HG03175 (cell line): ENCODE measurements around the gene CTNNA3.

Experiments
- ATAC-seq: cut with Tn5 transposase; IDR thresholded peaks from one replicate; pipeline ENCODE4 v1.9.1; 2021; ENCODE audit warnings: mild to moderate bottlenecking, moderate library complexity; ENCODE audit not compliant: unreplicated experiment

Gene CTNNA3

DNA sequence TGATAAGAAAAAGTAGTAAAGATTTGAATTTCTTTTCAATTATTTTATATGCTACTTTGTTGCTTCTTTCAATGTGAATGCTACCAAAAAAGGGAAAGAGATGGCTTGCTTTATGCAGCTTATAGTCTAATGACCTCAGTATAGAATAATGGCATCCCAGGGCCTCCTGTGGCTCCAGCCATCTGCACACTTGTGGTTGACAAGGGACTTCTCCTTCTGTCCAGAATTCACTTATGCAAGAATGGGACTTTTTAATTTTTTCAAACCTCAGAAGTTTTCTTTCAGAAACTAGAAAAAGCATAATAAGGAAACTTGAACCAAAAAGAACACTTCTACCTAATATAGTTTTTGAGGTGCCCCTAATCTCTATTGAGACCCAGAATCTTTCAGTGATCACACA, 310.9 kb downstream of the CTNNA3 start:
- ATAC-seq: no peak

DNA sequence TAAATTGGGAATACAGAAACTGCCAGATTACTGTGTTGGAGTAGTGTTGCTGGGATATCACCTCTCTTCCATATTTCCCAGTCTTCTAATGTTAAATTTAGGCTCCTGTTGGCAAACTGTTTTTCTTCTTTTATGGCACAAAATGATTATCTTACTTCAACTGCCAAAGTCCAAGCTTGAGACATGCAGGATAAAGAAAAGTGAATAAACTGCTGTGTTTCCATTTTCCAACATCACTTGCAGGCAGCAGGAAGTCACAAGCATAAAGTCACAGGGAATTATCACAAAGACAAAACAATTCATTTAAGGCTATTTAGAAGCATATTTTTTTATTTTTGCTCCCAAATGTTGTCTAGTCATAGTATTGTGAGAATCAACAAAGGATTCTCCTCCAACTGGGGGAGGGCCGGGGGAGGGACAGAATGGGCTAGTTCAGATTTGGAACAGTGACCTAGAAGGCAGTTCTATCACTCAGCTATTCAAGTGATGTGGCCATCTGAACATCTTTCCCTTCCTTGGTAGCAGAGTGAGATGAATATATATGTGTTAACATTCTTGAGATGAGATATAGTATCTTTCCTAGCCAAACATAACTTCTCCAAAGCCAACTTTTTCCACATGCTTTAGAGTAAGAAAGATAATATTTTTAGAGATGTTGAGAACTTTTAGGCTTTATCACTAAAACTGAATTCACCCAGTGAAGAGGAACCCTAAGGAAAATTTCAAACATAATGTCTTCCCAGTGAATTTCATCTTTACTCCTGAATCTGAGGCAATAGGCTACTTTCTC, 364.7 kb downstream of the CTNNA3 start:
- no peak for ATAC-seq

DNA sequence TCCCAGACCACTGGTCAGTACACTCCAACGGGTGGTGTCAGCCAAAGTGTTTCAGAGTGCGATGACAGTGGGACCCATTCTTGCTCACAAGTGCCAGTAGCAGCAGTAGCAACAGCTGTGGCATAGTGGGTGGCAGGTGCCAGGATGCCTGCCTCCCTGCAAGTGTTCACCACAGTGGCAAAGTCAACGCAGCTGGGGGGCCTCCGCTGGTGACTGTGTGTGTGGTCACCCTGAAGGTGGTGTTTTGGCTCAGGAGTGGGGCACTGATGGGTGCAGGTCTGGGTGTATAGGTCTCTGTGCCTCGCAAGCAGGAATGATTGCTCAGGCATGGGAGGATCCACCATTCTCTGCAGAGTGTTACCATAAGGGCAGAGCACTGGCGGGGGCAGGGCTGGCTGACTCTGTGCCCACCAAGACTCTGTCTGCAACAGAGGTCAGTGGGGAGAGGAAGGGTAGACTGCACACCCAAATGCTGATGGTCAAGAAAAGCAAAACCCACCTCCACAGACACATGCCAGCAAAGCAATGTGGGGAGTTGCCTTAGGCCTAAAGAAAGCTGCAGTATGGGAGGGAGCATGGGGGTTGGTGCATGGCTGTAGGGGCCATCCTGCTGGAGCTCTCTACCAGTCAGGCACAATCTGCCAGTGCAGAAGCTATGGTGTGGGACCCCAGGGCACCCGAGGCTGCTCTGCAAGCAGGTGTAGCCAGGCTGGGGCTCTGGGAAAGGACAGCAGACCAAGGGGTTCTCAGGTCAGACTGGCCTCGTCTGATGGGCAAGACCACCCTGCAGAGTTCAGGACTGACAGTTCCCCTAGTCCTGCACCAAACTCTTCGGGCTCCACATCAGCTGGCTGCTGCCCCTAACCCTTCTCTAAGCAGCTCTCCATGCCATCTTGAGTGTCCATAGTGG, 368.1 kb downstream of the CTNNA3 start:
- no peak for ATAC-seq

DNA sequence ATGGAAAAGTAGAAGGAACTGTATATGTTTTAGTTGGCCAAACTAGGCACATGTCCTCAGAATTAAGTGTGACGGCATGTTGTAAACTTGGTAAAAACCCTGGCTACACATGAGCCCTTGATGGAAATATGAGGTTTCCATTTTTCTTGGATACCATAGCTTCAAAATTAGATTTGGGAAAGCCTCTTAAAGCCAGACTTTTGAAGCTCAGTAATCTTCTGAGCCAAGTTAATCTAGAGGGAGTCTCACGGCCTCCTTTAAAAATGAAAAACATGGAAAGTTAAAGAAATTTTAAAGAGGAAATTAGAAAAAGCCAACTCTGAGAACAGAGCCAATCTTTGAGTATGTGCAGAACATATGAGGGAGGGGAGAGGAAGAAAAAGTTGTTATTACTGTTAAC, 376.0 kb downstream of the CTNNA3 start:
- no peak for ATAC-seq

DNA sequence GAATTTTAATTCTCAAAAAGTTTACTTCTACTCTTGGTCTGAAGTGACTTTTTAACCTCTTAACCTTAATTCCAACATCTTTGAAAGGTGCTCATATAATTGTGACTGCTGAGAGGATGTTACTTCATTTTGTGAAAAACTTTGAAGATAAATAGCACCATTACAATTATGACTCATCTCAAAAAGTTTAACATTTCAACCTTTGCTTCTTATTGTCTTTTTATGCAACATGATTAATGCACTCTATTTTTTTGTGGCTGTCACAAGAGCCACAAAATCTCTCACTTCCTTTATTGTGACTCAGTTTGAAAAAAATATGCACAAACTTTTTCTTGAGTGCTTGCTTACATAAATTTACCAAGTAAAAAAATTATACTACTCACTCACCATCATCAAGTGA, 387.1 kb downstream of the CTNNA3 start:
- no peak for ATAC-seq

DNA sequence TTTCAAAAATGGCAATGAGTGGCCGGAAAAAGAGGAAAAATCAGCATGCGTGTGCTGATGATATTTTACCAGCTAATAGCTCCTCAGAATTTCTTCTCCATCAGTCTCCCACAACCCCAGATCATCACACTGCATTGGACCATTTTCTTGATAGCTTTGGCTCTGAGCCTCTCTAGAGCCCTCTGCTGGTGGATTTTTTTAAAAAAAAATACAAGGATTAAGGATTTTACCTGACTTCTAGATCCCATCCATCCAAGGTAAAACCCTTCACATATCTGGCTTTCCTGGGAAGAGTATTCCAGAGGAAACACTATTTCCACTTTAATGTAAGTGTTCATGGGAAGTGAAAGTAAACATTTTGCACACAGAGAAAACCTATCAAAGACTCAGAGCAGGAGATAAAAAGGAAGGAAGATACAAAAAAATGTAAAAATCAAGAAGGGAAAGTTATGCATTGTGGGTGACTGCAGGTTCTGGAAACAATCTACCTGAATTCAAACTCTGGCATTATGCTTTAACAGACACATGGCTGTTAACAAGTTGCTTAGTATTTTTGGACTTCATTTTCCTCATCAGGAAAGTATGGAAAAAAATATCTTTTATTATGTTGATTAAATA, 389.3 kb downstream of the CTNNA3 start:
- no peak for ATAC-seq

DNA sequence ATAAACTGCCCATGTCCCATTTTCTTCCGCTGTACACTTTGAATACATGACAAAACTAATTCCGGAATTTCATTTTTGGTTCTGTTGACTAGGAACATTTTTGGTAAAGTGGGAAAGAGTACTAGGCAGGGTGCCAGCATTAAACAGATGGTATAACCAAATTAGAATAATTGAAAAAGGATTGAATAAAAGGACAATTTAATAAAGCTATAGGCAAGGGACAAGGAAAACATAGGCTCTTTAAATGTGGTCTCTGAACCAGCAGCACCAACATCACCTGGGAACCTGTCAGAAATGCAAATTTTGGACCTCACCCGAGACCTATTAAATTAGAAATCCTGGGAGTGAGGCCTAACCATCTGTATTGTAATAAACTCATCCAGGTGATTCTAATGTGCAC, 393.3 kb downstream of the CTNNA3 start:
- no peak for ATAC-seq

DNA sequence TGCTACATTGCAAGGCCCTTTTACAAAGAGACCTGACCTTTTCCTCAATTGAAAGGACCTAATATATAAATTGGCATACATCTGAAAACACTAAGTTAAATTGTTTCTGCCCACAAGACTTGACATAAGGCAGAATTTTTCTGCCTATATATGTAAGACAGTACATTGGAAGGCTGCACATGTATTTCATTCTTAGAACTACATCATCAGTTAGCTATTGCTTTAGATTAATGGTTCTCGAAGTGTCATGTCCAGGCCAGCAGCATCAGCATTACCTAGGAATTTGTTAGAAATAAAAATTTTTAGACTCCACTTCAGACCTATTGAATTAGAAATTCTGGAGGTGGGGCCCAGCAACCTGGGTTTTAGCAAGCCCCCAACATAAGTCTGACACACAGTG, 396.2 kb downstream of the CTNNA3 start:
- ATAC-seq: no peak

DNA sequence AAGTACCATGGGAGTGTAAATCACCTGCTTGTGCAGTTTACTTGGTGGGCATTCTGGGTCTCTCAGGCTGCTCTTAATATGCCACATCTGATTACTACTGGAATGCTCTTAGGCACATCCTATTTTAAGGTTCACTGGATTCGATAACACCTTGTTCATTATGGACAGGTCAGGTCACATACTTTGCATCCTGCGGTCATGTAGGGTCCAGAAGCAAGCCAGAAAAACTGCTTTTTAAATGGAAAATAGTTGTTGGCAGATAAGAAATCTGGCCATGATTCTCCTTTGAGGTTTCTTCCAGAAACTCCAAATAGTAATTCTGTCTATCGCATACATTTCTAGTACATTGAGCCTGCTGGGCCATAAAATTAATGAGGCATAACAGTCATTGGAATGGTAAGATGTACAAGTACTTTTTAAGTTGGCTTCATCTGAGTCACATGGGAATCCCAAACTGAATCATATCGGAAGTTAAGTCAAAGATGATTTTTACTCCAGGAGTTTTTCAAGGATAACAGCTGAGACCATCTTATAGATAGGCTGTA, 398.3 kb downstream of the CTNNA3 start:
- no peak for ATAC-seq

DNA sequence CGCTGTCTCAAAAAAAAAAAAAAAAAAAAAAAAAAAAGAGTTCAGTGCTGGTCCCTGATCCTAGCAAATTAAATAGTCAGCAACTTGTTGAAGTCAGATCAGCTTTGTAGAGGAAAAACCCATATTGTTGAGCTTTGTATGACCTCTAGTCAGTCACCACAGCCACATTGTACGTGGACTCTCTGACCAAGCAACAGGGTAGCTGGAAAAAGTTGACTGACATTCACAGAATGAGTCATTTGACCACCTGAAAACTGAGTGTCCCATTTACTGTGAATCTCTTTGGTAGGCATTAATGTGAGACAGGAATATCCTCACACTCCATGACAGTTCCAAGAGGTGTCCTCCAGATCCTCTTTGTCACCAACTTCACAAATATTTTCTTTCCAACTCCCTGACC, 399.1 kb downstream of the CTNNA3 start:
- no peak for ATAC-seq

DNA sequence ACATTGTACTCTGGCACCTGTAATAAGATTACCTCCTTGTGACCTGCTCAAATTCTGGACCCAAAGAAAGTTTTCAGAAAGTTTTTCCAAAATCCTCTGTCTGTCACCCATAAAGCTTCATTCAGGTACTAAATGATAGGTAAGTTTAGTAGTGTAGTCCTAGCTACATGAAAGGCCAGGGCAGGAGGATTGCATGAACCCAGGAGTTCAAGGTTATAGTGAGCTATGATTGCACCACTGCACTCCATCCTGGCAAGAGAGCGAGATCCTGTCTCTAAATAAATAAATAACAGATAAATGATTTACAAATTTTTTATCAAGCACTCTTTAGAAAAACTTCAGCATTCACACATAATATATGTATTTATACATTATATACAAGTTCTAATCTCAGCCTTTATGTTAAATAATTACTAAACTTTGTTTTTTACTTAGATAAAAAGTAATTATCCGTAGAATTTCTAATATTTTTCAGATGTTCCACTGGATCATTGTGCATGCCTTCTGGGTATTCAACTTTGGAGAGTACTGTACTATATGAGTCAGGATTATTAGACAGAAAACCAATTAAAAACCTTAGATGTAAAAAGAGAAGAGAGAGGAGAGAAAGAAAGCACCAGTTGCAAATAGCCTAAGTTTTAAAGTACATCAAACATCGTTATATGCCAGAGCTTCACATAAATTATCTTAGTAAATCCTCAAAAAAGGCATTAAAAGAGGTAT, 407.1 kb downstream of the CTNNA3 start:
- no peak for ATAC-seq

DNA sequence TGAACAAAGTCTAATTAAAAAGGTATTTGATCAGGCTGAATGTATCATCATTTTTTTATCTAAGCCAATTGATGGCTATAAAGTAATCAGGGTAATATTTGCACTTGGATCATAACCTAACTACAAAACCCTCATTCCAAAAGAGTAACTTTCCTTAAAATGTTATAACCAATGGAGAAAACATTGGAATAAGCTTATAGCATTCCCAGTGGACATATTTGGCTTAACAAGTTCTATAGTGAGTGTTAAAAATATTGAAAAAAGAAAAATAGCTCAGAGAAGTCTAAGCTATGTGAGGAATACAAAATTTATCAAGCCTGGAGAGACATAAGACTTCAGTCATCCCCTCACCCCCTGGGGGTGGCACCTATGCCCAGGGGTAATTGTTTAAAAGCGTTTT, 411.4 kb downstream of the CTNNA3 start:
- ATAC-seq: no peak

DNA sequence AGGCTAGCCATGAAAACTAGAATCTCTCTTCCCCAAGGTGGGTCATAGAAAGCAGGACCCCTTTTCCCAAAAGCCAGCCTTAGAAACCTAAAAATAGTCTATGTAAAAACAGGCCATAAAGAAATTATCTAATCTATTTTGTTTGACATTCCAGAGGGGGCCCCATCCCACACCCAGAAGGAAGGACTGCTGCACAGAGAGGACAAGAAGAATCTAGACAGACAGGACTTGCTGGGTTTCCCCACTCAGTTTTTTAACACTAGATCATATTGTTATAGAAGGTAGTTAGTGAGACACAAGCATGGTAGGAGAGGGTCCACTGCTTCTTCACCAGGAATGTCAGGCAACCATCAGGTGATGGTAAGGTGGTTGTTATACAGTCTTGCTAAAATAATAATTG, 413.1 kb downstream of the CTNNA3 start:
- ATAC-seq: no peak

DNA sequence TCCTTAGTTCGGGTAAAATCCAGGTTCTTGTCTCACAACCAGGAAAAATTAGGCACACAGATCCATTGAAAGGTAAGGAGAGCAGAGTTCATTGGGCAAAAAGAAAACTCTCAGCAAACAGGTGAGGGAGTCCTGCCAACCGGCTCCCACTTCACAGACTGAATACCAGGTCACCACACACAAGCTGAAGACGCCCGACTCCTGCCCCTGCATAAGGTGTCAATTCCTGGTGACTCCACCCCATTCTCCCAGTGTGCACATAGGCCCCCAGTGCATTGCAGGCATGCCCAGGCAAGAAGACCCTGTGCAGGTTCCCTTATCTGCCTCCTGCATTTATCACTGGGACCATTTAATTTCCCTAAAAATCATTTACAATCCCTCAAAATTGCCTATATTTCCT, 415.6 kb downstream of the CTNNA3 start:
- no peak for ATAC-seq

DNA sequence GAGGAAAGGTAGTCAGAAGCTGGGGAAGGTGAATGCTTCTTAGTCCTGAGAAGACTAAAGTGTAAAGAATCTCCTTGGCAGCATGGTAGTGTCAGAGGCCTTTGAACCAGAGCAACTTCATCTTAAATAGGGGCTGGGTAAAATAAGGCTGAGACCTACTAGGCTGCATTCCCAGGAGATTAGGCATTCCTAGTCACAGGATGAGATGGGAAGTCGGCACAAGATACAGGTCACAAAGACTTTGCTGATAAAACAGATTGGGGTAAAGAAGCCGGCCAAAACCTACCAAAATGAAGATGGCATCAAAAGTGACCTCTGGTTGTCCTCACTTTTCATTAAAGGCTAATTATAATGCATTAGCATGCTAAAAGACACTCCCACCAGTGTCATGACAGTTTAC, 418.6 kb downstream of the CTNNA3 start:
- no peak for ATAC-seq

DNA sequence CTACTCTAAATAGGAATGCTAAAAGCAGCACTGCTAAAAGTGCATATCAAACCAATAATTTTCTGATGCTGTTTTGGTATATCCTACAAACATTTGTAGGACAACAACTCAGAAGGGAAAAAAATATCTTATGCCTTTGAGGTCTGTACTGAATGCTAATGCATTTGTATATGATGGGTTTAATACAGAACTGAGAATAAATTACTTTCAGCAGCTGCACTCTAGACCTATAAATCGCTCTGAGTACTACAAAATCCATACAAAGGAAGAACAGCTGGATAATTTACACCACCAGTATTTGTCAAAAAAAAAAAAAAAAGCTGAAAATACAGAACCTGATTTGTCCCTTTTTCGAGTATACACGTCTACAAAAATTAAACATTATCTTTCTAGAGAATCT, 426.2 kb downstream of the CTNNA3 start:
- ATAC-seq: no peak

DNA sequence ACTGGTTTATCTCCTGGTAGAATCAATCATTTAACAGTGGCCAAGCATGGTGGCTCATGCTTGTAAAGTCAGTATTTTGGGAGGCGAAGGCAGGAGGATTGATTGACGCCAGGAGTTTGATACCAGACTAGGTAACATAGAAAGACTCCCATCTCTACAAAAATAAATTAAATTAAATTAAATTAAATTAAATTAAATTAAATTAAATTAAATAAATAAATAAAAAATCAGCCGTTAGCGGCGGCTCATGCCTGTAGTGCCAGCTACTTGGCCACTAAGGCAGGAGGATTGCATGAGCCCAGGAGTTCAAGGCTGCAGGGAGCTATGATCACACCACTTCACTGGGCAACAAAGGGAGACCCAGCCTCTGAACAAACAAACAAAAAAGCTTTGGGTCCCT, 427.8 kb downstream of the CTNNA3 start:
- no peak for ATAC-seq

DNA sequence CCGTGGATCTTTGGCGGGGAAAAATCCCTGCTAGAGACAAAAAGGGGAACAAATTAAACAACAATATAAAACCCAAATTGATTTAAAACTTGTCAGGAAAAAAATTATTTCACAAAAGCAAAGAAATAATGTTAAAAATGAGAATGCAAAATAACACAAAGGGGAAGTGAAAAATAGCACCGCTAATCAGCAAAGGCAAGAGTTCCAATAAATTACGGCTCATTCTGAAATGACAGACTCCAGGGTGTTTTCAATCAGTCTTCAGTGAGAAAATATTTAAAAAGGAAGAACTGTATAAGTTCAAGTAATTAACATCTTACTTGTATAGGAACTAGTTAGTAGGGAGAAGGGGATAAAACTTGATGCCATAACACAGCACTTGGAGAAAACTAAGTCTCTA, 433.3 kb downstream of the CTNNA3 start:
- ATAC-seq: no peak

DNA sequence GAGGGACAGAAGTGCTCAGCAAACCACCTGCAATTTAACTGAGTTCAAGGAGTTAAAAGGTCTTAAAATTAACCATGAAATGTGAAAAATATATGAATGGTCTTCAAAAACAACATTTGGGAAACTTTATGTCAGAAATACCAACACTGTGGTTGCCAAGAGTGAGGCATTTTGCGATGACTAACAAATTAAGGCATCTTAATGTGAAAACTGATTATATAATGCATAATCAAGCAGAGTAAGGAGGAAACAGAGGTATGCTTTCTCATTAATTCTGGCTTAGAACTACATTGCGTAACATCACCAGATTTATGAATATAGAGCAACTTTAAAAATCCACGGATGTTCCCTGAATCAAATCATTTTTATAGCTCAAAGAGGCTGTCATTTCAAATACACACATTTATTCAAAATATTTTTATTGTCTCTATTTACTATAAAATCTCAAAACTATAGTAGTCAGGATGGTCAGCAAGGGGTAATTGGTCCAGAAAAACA, 434.6 kb downstream of the CTNNA3 start:
- no peak for ATAC-seq

DNA sequence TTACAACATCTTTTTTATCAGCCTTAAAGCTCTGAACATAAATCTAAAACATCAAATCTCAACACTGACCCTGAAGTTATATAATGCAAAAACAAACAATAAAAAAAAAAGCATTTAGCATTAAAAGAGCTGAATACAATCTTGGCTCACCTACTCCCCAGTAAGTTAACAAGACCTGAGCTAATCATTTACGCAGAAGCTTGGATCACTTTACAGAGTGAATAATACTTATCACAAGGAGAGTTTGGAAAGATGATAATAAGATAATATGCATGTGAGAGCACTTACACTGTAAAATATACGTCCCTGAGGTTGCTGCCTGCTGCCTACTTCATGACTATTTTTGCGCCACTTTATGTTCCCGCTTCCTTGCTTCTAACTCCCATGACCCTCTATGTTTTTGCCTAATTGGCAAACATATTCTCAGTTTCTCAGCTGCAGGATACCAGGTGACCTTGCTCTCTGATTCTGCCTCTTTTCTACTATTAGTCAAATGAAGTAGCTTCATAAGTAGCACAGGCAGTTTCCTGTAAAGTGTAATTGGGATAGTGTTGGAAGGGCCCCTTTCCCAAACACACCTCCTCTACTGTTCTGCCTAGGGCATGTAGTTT, 436.6 kb downstream of the CTNNA3 start:
- ATAC-seq: no peak
